HG02884 (cell line): ENCODE measurements around the gene PLS3.

Source experiments
- ATAC-seq: cut with Tn5 transposase; IDR thresholded peaks from one replicate; pipeline ENCODE4 v1.9.1; 2021; ENCODE audit warnings: mild to moderate bottlenecking, moderate library complexity; ENCODE audit not compliant: unreplicated experiment

The PLS3 gene

GRCh38 chrX:115564243-115564642, 3.3 kb downstream of the PLS3 start:
- ATAC-seq: no peak

GRCh38 chrX:115565888-115566287, 4.9 kb downstream of the PLS3 start:
- ATAC-seq: no peak

GRCh38 chrX:115571712-115572111, 10.7 kb downstream of the PLS3 start:
- ATAC-seq: no peak

DNA sequence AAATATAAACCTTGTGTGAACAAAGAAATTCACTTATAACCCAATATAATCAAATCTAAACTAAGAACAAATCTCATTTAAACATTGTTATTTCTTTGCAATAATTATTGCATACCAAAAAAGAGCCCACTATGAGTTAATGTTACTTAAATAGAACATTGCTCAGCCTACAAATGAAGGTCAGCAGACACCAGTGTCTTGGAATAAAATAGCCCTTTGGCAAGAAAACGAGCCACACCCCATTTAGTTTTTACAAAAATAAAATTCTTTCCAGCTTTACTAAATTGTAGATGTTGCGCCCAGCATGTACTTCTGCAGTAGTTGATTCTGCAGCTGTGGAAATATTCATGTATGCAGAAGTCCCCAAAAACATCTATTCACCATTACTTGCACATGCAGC, 12.2 kb downstream of the PLS3 start:
- ATAC-seq: no peak

DNA sequence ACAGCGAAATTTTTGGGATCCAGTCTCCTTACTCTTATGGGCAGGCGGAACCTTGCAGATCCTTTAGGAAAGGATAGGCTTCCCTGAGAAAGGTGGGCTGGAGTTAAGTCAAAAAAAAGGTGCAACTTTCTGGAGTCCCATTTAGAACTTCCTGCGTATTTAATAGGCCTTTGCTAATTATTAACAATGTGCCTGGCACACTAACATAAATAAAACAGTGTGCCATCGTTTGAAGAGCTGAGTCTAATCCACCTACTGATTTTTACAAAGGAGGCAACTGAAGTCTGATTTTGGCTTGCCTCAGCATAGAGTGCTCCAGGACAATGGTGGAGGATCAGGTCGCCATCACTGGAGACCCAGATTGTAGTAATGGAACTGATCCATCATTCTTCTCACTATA, 15.7 kb downstream of the PLS3 start:
- ATAC-seq: no peak

DNA sequence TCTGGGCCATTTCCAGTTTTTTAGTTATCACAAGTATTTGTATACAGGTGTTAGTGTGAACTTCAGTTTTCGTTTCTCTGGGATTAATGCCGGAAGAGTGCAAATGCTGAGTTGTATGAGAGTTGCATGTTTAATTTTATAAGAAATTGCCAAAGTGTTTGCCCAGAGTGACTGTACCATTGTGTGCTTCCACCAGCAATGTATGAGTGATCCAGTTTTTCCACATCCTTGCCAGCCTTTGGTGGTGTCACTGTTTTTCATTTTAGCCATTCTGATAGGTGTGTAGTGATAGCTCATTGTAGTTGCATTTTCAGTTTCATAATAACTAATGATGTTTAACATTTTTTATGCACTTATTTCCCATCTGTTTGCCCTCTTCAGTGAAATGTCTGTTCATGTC, 18.4 kb downstream of the PLS3 start:
- no peak for ATAC-seq

- ATAC-seq: no peak
Observed at GRCh38 chrX:115579786-115580294, 18.9 kb downstream of the PLS3 start.

DNA sequence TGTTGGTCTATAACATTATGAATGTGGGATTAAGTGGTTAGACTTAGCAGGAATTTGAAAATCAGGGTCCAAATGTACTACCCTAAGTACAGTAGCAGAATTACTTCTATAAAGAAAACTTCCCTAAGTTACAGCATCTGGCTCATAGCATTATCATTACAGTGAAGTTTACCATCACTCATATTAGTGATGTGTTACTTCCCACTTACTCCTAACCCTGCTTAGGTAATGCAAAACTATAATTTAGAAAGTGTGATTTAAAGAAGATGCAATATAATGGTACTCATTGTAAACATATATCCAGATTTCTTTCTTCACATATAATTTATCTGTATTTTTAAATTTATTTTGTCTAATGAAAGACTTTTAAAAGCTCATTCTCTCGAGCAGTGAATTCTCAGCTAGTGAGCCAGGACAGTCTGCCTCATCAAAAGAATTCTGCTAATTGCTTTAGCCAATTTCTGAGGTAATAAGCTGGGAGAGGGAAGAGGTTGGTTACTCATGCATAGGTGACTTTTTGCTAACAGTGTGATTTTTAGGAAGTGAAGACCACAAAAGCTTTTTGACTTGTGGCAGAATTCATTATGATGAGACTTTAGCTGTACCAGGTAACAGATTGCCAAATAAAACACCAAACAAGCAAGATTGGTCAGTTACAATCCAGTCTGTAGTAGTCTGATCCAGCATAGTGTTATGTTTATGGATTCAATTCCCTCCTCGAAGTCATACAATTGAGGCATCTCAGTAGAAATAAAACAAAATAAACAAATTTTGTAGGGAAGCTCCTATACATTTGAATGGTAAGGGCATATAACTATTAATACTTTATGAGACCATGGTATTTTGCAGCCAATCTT, 21.0 kb downstream of the PLS3 start:
- no peak for ATAC-seq

DNA sequence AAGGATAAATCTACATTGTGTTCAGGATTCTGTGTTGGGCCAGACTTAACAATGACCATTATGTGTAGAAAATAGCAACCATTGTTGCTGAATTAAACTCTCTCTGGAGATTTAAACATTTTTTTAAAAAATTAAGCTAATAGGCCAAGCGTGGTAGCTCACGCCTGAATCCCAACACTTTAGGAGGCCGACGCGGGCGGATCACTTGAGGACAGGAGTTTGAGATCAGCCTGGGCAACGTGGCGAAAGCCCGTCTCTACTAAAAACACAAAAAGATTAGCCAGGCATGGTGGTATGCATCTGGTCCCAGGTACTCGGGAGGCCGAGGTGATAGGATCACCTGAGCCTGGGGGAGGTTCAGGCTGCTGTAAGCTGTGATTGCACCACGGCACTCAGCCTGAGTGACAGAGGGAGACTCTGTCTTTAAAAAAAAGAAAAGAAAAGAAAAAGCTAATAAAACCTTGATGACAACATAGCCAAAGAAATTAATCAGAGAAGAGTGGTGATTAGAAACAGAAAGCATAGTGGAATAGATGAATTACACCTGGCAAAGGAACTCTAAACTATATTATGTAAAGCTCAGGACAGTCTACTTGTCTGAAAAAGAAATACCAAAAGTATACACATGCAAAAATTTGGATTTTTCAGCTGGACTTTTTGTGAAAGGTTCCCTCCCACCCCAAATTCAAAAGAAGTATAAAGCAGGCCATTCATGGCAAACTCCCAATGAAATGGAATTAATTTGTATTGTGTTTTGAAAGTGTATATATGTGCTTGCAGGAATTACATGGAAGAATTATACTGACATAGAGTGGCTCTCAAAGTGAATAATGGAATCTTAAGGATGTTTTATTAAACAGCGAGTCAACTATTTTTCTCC, 21.9 kb downstream of the PLS3 start:
- ATAC-seq: no peak

DNA sequence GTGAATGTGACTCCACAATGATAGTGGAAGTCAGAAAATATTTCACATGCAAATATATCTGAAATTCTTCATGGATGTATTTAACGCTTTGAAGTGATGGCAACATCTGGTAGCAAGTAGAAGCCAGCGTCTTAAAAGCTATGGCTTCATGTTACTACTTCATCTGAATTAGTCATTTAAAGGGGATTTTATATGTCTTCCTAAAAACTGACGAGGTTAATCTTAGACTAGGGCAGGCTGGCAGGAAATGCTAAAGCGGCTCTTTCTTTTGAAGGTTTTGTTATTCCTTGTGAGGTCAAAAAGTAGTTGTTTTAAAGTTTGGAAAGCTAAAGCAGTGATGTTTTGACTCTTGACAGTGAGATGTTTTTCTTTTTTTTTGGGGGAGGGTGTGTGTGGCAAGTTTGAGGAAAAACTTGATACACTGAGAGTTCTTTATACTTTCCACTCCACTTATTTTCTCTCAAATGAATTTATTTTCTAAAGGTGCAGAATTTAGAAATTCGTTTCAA, 22.6 kb downstream of the PLS3 start:
- ATAC-seq: no peak

GRCh38 chrX:115584696-115585095, 23.7 kb downstream of the PLS3 start:
- peak; percentile 74 for ATAC-seq

DNA sequence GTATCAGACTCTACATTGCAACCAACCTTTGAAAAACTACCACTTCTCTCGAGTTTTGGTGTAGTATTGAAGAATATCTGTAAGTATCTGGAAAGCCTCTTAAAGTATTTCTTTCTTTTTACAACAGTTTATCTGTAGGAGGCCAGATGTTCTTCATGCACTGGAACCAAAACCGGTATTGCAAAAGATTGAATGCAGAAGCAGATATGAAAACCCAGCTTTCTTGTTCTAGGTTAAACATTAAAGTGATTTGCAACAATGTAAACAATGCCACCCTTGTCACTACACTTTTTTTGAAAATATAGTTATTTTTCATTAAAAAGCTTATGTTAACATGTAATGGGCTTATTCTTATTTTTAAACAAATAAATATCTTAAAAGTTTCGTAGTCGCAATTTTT, 27.2 kb downstream of the PLS3 start:
- ATAC-seq: no peak

- no peak for ATAC-seq
Observed at GRCh38 chrX:115589419-115589818, 28.4 kb downstream of the PLS3 start.

DNA sequence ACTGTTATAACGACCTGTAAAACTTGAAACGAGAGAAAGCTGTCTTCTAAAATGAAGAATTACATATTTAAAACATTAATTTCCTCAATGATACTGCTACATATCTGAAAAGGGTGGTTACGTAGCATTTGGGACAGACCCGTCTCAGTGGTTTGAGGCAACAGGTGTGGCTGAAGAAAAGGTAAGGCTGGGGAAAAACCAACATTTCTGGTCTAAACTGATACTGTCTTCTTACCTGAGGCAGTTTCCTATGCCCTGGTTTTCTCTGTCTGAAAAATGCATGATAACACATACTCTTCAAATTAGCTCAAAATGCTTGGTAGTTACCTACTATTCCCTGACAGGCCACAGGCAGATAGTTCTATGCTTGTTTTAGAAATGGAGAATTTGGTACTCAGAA, 30.4 kb downstream of the PLS3 start:
- no peak for ATAC-seq

DNA sequence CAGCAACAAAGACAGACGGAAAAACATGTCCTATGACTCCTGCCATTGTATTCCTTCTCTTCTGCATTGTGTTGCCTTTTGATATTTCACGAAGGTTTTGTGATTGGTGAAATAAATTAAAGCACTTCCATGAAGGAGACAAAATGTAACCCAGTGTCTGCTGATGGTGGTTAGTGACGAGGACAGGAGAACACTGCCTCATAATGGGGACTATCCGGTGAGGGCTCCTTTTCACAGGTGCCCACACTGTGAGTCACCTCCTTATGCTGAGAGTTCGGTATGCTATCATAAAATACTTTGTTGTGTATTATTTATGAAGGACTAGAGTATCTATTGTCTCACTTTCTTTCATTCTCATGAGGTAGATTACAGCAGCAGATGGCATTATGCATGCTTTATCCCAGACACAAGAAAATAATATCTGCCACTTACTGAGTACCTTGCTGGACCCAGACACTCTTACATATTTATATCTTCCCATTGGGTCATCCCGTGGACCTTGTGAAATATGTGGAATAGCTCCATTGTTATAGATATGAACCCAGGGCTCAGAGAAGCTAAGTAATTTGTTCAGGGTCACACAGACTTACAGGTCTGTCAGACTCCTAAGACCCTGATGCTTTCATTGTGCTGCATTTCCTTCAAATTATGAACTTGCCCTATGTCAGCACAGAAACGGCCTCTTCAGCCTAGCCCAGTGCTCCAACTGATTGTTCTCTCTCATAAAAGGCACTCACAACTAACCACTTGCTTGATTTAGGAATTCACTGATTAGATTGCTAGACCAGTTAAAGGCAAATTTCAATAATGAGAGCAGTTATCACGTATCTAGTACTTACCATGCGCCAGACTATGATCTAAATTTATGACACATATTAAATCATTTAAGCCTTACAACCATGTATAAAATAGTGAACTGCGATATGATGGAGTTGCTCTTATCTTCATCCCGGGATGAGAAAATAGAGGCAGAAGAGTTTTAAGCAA, 31.2 kb downstream of the PLS3 start:
- no peak for ATAC-seq

DNA sequence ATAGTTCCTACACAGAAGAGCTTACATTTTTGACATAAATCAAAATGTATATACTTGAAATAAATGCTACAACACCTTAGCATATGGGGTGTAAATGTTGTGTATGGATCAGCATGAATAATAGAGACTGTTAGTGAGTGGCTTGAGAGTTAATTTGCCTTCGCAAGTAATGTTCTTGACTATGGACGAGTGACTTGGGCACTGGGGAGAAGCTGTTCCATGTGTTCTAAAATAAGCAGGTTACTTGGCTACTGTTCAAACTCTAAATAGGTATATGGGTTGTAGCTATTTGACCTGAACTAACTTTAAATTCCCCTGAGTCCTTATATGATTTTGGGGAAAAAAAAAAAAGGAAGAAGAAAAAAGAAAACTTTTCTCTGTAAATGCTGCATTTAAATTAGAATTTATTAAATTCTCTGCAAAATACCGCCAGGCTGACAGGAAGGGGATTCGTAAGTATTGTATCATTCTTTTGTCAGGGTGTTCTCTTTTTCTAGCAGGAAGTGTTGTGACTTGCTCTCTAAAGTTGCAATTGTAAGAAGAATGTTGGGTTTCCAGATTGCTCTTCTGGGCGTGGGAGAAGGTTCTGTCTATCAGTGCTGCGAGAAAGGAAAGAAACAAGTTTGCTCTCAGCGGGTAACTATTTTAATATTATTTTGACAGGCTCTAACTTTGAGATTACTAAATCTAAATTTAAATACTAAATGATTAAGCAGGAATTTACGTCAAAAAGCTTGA, 32.2 kb downstream of the PLS3 start:
- no peak for ATAC-seq

DNA sequence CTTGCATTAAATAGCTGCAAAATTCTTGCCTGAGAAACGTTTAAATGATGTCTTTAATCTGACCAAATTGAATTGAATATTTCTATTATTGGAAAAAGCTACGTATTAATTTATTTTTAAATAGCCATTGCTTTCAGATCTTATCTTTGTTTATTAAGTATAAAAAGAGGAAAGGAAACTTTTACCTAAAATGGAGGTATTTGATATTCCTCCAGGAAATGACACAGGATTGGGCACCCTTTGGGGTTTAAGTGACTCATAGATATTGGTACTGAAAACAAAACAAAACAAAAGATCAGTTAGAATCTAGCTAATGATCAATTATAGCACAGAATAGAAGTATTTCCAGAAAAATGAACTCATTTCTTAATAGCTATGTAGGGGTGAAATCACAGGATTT, 34.1 kb downstream of the PLS3 start:
- ATAC-seq: no peak

GRCh38 chrX:115598556-115598955, 37.6 kb downstream of the PLS3 start:
- ATAC-seq: no peak

DNA sequence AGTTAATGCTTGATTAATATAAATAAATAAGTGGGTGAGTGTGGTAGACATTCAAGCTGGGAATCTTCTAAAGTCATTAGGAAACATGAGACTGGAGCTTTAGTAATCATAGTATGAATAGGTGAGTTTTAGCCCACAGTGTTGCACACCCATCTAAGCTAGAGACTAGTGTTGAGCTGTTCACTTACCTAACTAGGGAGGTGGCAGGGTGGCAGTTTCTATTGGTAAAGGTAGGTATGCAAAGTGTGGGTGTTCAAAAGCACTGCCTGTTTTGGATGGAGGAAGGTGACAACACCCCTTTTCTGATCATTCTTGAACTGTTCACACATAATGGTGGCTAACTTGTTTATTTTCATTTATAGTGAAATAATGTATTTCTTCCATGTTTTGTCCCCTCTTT, 41.3 kb downstream of the PLS3 start:
- ATAC-seq: no peak
